HG02884 (cell line): ENCODE results near the gene NPHP4.
"Not testable (repeated sequence)": the region's sequence is repeated elsewhere in the genome, so short reads cannot be mapped to it uniquely, and the experiment has no call there.

Experiments used
- ATAC-seq: cut with Tn5 transposase; IDR thresholded peaks from one replicate; pipeline ENCODE4 v1.9.1; 2021; ENCODE audit warnings: mild to moderate bottlenecking, moderate library complexity; ENCODE audit not compliant: unreplicated experiment

Gene NPHP4

DNA sequence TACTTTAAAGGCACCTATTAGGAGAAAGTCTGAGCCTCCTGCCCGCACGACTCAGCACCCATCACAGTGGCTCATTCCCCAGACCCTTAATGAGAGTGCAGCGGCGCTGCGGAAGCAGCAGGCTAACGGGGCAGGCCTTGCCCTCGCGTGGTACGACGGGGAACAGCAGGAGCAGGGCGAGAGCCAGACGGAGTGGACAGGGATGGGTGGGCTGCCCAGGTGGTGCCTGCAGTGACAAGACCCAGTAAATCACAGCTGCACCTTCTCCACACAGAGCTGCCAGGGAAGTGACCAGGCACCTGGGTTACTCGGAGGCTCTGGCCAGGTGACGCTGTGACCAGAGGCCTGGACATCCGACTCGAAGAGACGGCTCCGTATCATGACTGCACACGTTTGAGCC, 131.9 kb downstream of the NPHP4 start:
- no peak for ATAC-seq

DNA sequence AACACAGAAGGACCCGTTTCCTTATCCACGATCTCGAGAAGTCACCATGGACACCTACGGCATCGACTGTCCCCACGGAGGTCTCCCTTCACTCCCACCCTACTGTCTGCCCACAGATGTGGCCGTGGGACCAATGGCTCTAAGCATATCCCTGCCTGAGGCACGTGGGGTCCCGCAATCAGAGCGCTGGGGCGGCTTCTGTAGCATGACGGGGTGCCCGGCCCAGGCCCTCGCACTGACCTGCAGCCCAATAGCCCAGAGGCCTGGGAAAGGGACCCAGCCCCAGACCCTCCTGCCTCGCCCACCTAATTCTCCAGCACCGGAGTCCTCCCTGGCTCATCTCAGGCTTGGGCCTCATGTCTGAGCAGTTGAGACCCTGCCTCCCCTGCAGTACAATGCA, 132.5 kb downstream of the NPHP4 start:
- no peak for ATAC-seq

DNA sequence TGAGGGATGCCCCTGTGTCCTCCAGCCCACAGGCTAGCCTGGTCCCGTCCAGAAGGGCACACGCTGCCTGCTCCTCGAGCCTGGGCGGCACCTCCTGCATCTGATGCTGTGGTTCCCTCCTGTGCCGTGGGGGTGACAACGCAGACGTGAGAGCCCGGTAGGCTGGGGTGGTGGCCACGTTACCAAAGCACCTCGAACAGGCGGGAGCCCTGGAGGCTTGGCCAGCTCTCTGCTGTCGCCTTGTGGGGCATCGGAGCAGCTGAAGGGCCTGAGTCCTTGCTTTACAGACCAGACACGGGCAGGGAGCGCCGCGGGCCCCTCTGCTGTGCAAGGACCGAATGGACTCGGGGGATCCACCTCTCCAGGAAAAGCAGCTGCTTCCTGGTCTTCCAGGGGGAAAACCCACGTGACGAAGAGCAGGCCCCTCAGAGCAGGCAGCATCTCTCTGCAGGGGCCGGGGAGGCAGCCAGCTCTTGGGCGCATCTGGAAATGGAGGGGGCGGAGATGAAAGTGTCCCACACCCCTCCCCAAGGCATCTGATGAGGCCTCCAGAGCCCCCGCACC, 133.3 kb downstream of the NPHP4 start:
- no peak for ATAC-seq

DNA sequence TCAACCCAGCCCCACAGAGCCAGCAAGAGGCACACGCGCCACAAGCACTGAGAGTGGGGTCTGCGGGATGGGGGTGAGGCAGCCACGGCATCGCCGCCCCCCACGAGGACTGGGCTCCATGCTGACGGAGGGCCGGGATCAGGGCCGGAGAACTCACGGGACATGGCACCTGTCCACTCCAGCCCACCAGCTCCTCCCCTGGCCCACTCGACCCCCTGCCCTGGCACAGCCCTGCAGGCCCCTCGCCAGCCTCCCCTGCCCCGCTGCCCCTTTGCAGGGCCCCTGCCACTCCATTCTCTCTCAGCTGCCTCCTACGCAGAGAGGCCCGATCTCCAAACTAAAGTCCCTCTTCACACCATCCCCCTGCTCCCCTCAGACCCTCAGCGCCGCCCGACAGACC, 134.0 kb downstream of the NPHP4 start:
- ATAC-seq = no peak

DNA sequence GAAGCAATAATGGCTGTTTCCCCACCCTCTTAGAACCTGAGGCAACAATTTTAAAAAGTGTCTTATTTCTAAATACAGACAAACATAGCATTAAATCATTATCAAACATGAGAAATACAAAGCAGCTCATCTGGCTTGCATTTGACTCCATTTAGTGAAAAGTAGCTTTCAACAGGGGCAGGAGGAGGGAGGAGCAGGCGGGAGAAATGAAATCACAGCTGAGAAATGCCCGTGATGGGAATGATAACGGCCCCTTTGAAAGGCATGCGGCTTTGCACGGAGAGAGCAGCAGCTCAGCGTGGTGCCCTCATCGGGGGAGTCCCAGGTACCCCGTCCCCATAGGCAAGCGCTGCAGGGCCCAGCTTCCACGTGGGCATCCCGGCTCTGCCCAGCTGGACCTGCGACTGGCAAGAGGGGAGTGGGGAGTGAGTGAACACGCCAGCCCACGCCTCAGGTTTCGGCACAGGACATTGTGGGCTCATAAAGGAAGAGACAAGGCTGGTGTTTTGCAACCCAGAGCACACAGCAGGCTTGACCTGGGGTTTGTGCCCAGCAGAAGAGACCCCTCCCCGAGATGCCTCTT, 134.6 kb downstream of the NPHP4 start:
- ATAC-seq = no peak

DNA sequence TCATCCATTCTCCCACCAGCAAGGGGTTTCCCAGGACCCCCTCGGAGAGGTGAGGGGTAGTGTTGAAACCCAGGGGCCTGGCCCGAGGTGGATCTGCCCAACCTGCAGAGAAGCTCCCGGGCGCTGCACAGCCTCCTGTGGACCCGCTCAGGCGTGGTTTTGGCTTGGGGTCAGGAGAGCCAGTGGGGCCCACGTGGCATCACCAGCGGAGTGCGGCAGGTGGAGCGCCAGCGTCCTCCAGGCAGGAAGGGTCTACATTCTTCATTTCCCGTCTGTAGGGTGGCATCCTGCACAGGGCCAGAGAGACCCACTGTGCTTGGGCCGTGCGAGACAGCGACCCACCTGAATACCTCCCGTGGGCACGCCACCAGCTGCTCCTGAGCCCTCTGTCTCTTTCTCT, 135.2 kb downstream of the NPHP4 start:
- no peak for ATAC-seq

DNA sequence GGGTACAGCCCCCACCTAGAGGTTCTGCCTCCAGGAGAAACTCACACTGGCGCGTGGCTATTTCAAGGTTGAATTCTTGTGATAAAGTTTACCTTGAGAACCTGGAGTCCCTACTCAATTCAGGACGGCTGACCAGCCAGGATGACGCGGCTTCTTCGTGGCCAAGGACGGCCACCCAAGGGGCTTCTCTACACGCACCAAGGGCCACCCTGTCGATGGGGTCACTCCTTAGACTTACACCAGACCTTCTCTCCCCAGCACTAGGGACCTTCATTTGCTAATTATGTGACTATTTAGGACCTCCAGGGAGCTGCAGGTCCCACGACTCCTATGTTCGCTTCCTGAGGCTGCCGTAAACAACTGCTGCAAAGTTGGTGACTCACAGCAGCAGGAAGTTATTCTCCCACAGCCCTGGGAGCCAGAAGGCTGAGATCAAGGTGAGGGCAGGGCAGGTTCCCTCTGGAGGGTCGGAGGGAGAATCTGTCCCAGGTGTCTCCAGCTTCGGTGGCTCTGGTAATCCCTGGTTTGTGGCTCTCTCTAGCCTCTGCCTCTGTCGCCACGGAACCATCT, 135.9 kb downstream of the NPHP4 start:
- no peak for ATAC-seq

DNA sequence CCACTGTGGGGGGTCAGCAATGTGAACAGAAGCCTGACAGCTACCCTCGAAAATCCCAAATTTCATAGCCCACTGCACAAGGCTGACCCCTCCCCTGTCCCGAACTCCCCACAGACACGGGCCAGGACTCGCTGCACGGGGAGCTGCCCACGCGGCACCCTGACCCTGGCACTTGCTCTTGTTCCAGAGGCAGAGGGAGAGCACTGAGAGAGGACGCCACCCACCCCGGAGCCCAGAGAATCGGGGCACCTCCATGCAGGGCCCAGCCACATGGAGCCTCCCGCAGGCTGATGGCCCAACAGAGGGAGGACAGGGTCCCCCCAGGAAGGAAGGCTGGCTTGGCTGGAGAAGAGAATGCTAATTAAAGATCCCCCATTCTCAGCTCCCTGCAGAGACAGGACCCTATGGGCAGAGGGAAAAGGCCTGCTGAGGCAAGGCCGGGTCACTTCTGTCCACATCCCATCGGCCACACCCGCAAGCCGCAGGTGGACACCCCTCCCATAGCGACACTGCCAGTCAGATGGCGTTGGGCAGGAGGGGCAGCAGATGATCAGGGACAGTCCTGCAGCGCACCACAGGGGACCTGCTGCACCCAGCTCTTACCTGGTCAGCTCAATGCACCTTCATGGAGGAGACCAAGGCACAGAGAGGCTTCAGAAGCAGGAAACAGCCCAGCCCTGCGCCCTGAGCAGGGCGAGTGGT, 136.9 kb downstream of the NPHP4 start:
- no peak for ATAC-seq

DNA sequence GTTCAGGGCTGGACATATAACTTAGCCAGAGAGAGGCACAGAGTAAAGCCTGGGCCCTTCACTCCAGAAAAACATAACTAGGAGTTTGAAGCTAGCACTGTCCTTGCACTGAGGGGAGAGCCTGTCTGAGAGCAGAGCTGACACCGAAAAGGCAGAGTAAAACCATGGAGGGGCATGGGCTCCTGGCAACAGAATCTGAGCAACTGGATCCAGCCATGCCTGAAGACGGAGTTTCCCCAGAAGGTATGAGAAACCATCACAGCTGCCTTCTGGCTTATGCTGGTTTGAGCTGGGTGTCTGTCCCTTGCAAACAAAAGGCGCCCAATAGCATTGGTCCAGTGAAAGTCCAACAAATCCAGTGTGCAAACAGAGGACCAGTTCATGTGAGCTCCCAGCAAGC, 137.5 kb downstream of the NPHP4 start:
- no peak for ATAC-seq

DNA sequence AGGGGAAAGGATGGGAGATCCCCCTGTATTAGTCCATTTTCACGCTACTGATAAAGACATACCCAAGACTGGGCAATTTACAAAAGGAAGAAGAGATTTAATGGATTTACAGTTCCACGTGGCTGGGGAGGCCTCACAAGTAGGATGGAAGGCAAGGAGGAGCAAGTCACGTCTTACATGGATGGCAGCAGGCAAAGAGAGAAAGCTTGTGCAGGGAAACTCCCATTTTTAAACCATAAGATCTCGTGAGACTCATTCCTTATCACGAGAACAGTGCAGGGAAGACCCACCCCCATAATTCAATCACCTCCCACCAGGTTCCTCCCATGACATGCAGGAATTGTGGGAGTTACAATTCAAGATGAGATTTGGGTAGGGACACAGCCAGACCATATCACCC, 138.4 kb downstream of the NPHP4 start:
- not testable (repeated sequence) for ATAC-seq

DNA sequence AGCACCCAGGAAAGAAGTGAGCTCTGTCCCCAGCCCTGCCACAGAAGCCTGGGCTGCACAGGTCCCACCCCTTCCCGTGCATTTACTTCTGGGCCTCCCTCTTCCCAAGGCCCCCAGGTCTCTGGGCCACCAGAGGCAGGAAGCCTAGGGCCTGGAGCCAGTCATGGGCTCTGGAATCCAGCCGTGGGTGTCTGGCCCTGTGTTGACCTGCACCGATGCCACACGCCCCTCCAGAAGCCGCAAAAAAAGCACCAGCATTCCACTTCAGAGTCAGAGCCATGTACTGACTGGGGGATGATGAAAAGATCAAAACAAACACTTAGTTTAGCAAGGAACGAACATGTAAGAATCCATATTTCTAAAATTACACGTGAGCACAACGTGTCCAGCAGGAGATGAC, 141.7 kb downstream of the NPHP4 start:
- no peak for ATAC-seq

DNA sequence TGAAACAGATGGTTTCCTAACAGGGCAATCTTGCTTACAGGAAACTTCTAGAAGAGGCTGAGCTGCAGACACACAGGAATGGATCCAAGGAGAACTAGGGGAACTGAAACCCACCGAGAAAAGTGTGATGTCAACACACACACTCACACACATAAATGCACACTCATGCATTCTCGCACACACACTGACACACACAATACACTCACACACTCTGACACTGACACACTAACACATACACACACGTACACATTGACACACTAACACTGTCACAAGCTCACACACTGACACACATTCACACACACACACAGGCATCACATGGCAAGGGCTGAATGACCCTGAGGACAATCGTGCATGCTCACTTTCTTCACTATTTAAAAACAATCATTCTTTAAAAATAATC, 142.7 kb downstream of the NPHP4 start:
- no peak for ATAC-seq

DNA sequence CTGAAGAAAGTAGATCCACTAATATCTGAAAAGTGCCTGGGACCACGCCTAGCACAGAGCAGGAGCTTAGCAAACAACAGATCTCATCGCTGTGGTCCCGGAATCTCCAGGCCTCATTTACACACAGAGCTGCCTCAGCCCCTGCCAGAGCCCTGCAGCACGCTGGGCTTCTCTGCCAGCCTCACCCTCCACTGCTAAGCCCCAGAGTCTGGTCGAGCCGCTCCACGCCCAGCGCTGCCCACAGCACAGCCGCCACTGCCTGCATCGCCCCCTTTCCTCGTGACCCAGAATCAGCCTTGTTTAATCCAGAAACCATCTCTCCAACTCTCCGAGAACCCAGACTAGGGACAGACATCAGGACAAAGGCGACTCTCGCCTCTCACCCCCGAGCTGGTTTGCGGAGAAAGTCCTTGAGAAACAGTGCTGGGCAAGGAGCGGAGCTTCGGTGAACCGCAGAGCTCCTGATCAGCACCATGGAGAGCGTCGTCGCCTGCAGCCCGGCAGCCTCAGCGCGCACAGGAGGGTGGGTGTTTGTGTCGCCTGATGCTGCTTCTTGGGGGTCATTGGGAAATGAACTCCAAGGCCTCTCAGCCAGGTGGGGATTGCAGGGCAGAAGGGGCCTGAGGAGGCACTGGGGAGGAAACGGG, 145.1 kb downstream of the NPHP4 start:
- no peak for ATAC-seq

DNA sequence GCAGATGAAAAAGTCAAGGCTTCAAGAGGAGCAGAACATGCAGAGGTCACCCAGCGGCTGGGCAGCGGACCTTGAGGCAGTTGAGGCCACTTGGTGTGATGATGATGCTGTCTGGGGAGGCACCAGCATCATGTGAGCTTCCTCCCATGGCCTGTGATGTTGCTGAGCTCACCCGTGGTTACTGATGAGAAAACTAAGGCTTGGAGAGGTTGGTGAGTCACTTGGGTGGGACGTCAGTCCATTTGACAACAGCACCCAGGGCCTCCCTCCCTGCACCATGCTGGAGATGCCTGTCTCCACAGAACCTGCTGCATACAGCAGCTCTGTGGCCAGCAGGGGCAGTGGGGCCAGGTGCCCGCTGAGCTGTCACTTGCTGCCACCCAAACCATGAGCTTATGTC, 146.8 kb downstream of the NPHP4 start:
- no peak for ATAC-seq

DNA sequence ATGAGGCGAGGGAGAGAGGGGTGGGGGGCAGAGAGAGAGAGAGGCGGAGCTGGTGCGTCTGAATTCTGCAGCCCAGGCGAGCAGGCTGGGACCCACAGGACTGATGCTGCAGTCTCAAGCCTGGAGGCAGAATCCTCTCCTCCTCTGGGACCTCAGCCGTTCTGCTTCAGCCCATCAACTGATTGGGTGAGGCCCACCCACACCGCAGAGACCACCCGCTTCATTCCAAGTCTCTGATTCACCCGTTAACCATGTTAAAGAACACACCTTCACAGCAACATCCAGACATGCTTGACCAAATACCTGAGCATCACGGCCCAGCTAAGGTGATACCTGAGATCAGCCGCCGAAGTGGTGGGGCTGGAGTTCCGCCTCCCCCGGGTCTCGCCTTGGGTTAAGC, 147.8 kb downstream of the NPHP4 start:
- ATAC-seq = no peak

DNA sequence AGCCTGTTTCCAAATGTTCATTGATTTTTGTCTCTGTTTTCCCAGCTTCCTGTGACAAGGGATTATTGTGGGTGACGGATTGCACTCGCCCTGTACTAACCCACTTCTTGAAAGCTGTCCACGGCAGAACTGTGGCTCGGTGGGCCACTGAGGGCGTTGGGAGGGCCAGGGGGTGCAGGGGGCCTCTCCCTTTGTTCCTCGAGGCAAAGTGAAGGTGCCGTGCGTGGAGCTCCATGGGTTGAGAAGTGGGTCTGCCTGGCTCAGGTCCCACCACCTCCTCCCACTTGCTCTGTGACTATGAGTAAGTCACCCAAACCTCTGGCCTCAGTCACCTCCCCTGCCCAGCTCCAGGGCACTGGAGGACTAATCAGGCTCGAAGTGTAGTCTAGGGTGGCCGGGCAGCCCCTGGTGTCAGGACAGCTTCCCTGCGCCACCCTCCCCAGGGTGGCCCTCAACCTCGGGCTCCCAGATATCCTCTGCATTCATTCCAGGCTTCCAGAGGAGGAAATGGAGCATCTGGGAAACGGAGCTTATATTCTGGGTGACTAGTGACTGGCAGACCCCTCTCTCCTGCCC, 148.6 kb downstream of the NPHP4 start:
- no peak for ATAC-seq

DNA sequence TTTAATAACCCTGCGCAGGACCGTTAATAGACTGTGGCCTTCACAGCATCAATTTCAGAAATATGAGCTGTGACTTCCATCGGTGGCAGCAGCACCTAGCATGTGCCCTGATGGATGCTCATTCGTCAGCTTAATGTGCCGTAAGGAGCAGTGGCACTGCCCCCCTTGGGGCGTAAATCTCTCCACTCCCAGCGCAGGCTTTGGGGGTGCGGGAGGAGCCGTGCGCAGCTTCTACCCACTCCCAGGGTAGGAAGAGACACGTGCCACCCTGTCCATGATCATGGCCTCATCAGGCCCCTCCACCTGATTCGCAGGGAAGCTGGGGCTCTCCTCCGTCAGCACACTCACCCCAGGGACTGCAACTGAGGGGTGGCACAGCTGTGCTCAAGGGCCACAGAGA, 149.5 kb downstream of the NPHP4 start:
- no peak for ATAC-seq

DNA sequence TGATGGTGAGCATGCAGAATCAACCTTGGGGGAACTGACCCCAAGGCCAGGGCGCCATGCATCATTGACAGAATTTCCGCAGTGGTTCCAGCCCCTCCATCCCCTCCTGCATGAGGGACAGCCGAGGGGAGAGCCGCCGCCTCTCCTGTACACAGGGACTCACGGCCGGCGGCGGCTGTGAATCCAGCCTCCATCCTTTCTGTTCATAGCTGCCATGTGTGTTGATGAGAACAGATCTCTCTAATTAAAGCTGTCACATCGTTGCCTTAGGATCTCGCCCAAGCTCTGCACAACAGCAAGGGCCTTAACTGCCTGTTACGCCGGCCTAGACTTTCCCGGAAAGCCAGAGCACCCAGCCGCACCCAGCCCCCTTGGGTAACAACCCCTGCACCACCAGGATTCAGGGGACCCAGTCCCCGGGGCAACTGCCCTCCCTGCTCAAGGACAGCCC, 151.6 kb downstream of the NPHP4 start:
- no peak for ATAC-seq

DNA sequence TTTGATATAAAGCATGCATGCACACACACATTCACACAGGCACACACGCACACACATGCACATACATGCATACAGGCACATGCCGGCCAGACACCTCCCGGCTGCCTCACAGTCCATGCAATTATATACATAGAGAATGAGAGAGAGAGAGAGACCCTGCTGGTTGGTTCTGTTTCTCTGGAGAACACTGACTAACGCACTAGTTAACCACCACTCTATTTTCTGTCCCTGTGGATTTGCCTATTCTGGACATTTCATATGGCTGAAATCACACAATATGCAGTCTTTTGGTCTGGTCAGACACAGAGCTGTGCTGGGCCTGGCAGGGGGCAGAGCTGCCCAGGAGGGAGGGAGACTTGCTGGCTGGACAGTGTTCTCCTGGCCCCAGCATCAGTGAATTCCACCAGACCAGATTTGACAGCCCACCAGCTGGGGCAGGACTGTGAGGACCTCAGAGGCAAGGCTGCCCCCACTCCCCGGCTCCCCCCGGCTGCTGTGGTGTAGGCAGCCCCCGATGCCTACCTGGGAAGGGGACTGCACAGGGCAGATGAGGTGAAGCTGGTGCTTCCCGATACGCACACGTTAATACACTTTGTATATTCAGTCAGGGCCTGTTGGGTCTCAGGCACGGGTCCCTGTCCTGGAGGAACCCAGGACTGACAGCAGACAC, 152.2 kb downstream of the NPHP4 start:
- no peak for ATAC-seq

DNA sequence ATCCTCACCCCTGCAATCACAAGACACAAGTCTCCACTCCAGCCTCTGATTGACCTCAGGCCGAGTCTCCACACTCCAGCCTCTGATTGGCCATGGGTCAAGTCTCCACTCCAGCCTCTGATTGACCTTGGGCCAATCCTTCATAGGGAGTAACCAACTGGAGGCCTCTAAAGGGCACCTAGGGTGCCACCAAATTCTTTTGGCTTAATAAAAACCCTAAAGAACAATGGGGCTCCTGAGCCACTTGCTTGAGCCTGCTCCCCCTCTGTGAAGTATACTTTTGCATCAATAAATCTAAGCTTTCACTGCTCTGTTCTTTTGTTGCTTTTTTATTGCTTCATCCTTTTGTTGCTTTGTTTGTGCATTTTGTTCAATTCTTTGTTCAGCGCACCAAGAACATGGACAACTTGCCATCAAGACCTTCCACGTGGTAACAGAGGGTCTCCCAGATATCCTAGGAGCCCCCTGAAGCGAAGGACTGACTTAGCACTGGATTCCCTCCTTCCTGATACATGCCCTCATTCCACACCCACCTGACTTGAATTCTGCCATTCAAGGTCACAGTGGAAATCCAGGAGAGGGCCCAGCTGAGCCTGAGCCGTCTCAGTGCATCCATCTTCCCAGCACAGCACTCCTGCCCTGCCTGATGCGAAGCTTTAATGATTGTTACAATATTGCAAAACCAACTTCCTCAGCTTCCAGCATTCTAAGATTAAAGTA, 152.9 kb downstream of the NPHP4 start:
- no peak for ATAC-seq
